H1 (cell line): ENCODE measurements around the gene PDE3A. TPM values are rescaled to one million over a fixed set of nuclear protein-coding genes. Genes with fewer than 3 reads are reported as not detected.

Source experiments
- CTCF ChIA-PET: fragments of 300-600 bp; sonication (Branson Sonifier 250); formaldehyde crosslinking; loops from one replicate; lab custom pipeline; 2021; ENCODE audit not compliant: partially characterized antibody; lab: Charles Lee
- POLR2A ChIA-PET: fragments of 300-600 bp; sonication (Branson Sonifier 250); formaldehyde crosslinking; loops from one replicate; lab custom pipeline; 2021; ENCODE audit warnings: inconsistent platforms; ENCODE audit not compliant: partially characterized antibody; lab: Charles Lee
- DNase-seq, 2 experiments: peaks; one replicate each; pipeline versions ENCODE4 v3.0.0 to v3.0.0-alpha.2; 2010 to 2022; ENCODE audit warnings: low spot score in 2 of 2, low read depth in 1 of 2, mixed read lengths in 1 of 2
- FAIRE-seq: peaks from 2 replicates; lab custom pipeline; 2011; peaks lifted over from hg19 to GRCh38; lab: Jason Lieb, UNC
- H2AFZ ChIP-seq: 2 replicates; pipeline ENCODE4 v1.8.1; 2012; ENCODE audit warnings: low read length, inconsistent platforms
- H2AK5ac ChIP-seq: 2 replicates; pipeline ENCODE4 v1.6.1; 2013; ENCODE audit warnings: low read depth, low read length
- H2BK120ac ChIP-seq: replicated peaks from 2 replicates; pipeline ENCODE3; 2013; ENCODE audit warnings: low read depth, low read length, inconsistent platforms
- H2BK12ac ChIP-seq: 2 replicates; pipeline ENCODE4 v1.6.1; 2013; ENCODE audit warnings: low read depth, low read length
- H2BK15ac ChIP-seq: 2 replicates; pipeline ENCODE4 v1.6.1; 2013; ENCODE audit warnings: low read length
- H2BK20ac ChIP-seq: 2 replicates; pipeline ENCODE4 v1.6.1; 2013; ENCODE audit warnings: low read length
- H2BK5ac ChIP-seq: 2 replicates; pipeline ENCODE4 v1.6.1; 2013; ENCODE audit warnings: low read depth, low read length
- H3K14ac ChIP-seq: 2 replicates; pipeline ENCODE4 v1.6.1; 2013; ENCODE audit warnings: inconsistent platforms; ENCODE audit not compliant: insufficient read length
- H3K18ac ChIP-seq: 2 replicates; pipeline ENCODE4 v1.6.1; 2013; ENCODE audit warnings: low read length; ENCODE audit errors: extremely low read depth
- H3K23ac ChIP-seq: 2 replicates; pipeline ENCODE4 v1.6.1; 2013; ENCODE audit warnings: inconsistent platforms; ENCODE audit not compliant: insufficient read length
- H3K23me2 ChIP-seq: 2 replicates; pipeline ENCODE4 v1.6.1; 2013; ENCODE audit warnings: low read depth, low read length
- H3K27ac ChIP-seq: 2 replicates; pipeline ENCODE4 v1.6.1; 2011; ENCODE audit warnings: low read depth, low read length, inconsistent platforms
- H3K27me3 ChIP-seq, 4 experiments: replicated peaks in 1 of 4; 1 replicate in 1 of 4; 2 replicates in 3 of 4; pipeline versions ENCODE4 v1.6.1 to v1.8.1; 2011 to 2013; ENCODE audit warnings: low read length in 3 of 4, mild to moderate bottlenecking in 3 of 4, inconsistent platforms in 2 of 4, mixed read lengths in 2 of 4, moderate library complexity in 1 of 4; ENCODE audit not compliant: control insufficient read depth in 3 of 4, insufficient read depth in 3 of 4; ENCODE audit errors: extremely low read depth in 1 of 4
- H3K36me3 ChIP-seq, 4 experiments: 2 replicates each; pipeline versions ENCODE4 v1.6.1 to v1.8.1; 2011 to 2013; ENCODE audit warnings: mild to moderate bottlenecking in 4 of 4, low read length in 3 of 4, moderate library complexity in 2 of 4, control low read depth in 1 of 4, inconsistent platforms in 1 of 4; ENCODE audit not compliant: insufficient read depth in 4 of 4, control insufficient read depth in 2 of 4
- H3K4ac ChIP-seq: replicated peaks from 2 replicates; pipeline ENCODE3; 2013; ENCODE audit warnings: low read length, low read depth, mixed read lengths, inconsistent platforms; ENCODE audit not compliant: insufficient read length
- H3K4me1 ChIP-seq, 4 experiments: replicated peaks in 1 of 4; 1 replicate in 1 of 4; 2 replicates in 3 of 4; pipeline versions ENCODE4 v1.6.1 to v1.8.1; 2011 to 2013; ENCODE audit warnings: low read length in 3 of 4, inconsistent platforms in 2 of 4, mixed read lengths in 1 of 4; ENCODE audit not compliant: insufficient read depth in 4 of 4, control insufficient read depth in 3 of 4
- H3K4me2 ChIP-seq, 2 experiments: 2 replicates each; pipeline versions ENCODE4 v1.6.1 to v1.8.1; 2011 to 2013; ENCODE audit warnings: low read depth in 2 of 2, low read length in 2 of 2, control low read depth in 1 of 2, inconsistent platforms in 1 of 2, mild to moderate bottlenecking in 1 of 2; ENCODE audit not compliant: insufficient read depth in 1 of 2
- H3K4me3 ChIP-seq, 4 experiments: fragments of 200-600, 300-600 bp in 1 of 4; sonication (generic), shearing (Covaris generic), sonication (Bioruptor Twin) in 1 of 4; 2 replicates each; pipeline versions ENCODE4 v1.5.1 to v1.8.1; 2011 to 2016; ENCODE audit warnings: low read length in 4 of 4, low read depth in 3 of 4, control low read depth in 2 of 4, inconsistent platforms in 2 of 4, mild to moderate bottlenecking in 2 of 4, mixed read lengths in 1 of 4, moderate library complexity in 1 of 4; ENCODE audit not compliant: insufficient read depth in 2 of 4; ENCODE audit errors: extremely low read depth in 1 of 4
- H3K56ac ChIP-seq: replicated peaks from 2 replicates; pipeline ENCODE3; 2013; ENCODE audit warnings: low read depth, mild to moderate bottlenecking, mixed read lengths, low read length, inconsistent platforms; ENCODE audit not compliant: insufficient read length
- H3K79me1 ChIP-seq: 2 replicates; pipeline ENCODE4 v1.6.1; 2013; ENCODE audit warnings: low read depth, low read length, control low read depth
- H3K79me2 ChIP-seq, 2 experiments: 2 replicates each; pipeline versions ENCODE4 v1.6.1 to v1.8.1; 2012 to 2013; ENCODE audit warnings: low read length in 2 of 2, mild to moderate bottlenecking in 2 of 2, inconsistent platforms in 1 of 2; ENCODE audit not compliant: insufficient read depth in 2 of 2, control insufficient read depth in 1 of 2
- H3K9ac ChIP-seq, 4 experiments: replicated peaks in 1 of 4; 1 replicate in 1 of 4; 2 replicates in 3 of 4; pipeline versions ENCODE4 v1.6.1 to v1.8.1; 2011 to 2013; ENCODE audit warnings: low read depth in 3 of 4, low read length in 3 of 4, control low read depth in 2 of 4, mild to moderate bottlenecking in 2 of 4, moderate library complexity in 2 of 4, inconsistent platforms in 1 of 4; ENCODE audit errors: extremely low read depth in 1 of 4
- H3K9me3 ChIP-seq, 2 experiments: 2 replicates each; pipeline versions ENCODE4 v1.6.1 to v1.8.1; 2012 to 2013; ENCODE audit warnings: mild to moderate bottlenecking in 2 of 2, moderate library complexity in 2 of 2, control low read depth in 1 of 2, inconsistent platforms in 1 of 2, low read depth in 1 of 2, low read length in 1 of 2, mixed read lengths in 1 of 2; ENCODE audit not compliant: insufficient read depth in 2 of 2
- H4K20me1 ChIP-seq, 2 experiments: replicated peaks in 1 of 2; 2 replicates each; pipeline versions ENCODE3 to v1.8.1; 2011 to 2013; ENCODE audit warnings: inconsistent platforms in 2 of 2, low read length in 2 of 2, mild to moderate bottlenecking in 1 of 2; ENCODE audit not compliant: insufficient read depth in 2 of 2, control insufficient read depth in 1 of 2
- H4K5ac ChIP-seq: 2 replicates; pipeline ENCODE4 v1.6.1; 2013; ENCODE audit warnings: low read length, low read depth, mixed read lengths, inconsistent platforms; ENCODE audit not compliant: insufficient read length
- H4K8ac ChIP-seq: 2 replicates; pipeline ENCODE4 v1.8.0; 2013; ENCODE audit warnings: mild to moderate bottlenecking, moderate library complexity, low read length, inconsistent platforms; ENCODE audit not compliant: insufficient read depth; ENCODE audit errors: extremely low read depth
- H4K91ac ChIP-seq: replicated peaks from 2 replicates; pipeline ENCODE3; 2013; ENCODE audit warnings: low read length, mixed read lengths, inconsistent platforms; ENCODE audit not compliant: insufficient read length
- CHD1 ChIP-seq: IDR thresholded peaks from 2 replicates; pipeline ENCODE4 v1.6.1; 2012; ENCODE audit warnings: low read depth, low read length, improper control_type of control experiment
- HDAC2 ChIP-seq, 2 experiments: fragments of 300-600 bp in 1 of 2; sonication (generic) in 1 of 2; IDR thresholded peaks; 2 replicates each; pipeline ENCODE4 v1.6.1; 2011 to 2012; ENCODE audit warnings: low read depth in 2 of 2, low read length in 2 of 2, mild to moderate bottlenecking in 2 of 2, moderate library complexity in 2 of 2, borderline replicate concordance in 1 of 2, inconsistent platforms in 1 of 2
- WGBS, 2 experiments: shearing (Covaris generic) in 1 of 2; methylation state at CpG; one replicate each; pipeline versions ENCODE4 v1.1.6 to v1.1.7; 2013 to 2015; ENCODE audit warnings: low lambda C conversion rate in 2 of 2, mixed read lengths in 2 of 2, inconsistent platforms in 1 of 2, low coverage in 1 of 2, missing lambda C conversion rate in 1 of 2; ENCODE audit not compliant: insufficient replicate concordance in 2 of 2, insufficient coverage in 1 of 2, insufficient read length in 1 of 2; ENCODE audit errors: extremely low coverage in 1 of 2, missing lambda C conversion rate in 1 of 2; 5-methylcytosine and 5-hydroxymethylcytosine counted together
- polyA plus RNA-seq, 7 experiments: library from polyadenylated mRNA; depleted of rRNA in 3 of 7; stranded (reverse) in 5 of 7; unstranded in 2 of 7; fragments of >200 nt in 5 of 7; fragments of 200-250 nt in 2 of 7; gene quantifications; 1 replicate in 5 of 7; 2 replicates in 1 of 7; 4 replicates in 1 of 7; pipeline versions ENCODE4 v1.2.1 to v1.2.3, GENCODE V29; 2011 to 2013; ENCODE audit warnings: missing spikeins in 2 of 7, mixed read lengths in 2 of 7
- total RNA-seq: library from RNA; stranded (reverse); fragmentation: NEBNext Ultra II Directional; extraction: Animal tissue kit (Norgen Biotek cat#: 25700); gene quantifications from 2 replicates; pipeline ENCODE4 v1.2.1, GENCODE V29; 2021

PDE3A gene
- total and polyA plus RNA-seq, 2 of the 8 experiments (the other 6 are each of a cell fraction or from before 2014, with no cell fraction given): 1.4 to 3.4 TPM

- H3K79me1 ChIP-seq: no peaks in the 10 kb centered on the region
- no peak overlapping the region for H3K4me2 ChIP-seq
- DNase-seq: no peak
- H2BK120ac ChIP-seq: no peak overlapping the region
- peaks cover 0 to 8% (median 2%) of the 10 kb centered on the region in 4 experiments; a peak in 5 of 7 replicates for H3K4me1 ChIP-seq
- no peaks in the 10 kb centered on the region for H4K20me1 ChIP-seq
- H3K27me3 ChIP-seq: no peaks in the 10 kb centered on the region
- no peak overlapping the region for H3K14ac ChIP-seq
- H3K9me3 ChIP-seq: no peaks in the 10 kb centered on the region
- H4K8ac ChIP-seq: no peak overlapping the region
- H2AK5ac ChIP-seq: no peak overlapping the region
- H3K23ac ChIP-seq: no peak overlapping the region
- no peaks in the 10 kb centered on the region for H3K23me2 ChIP-seq
- no peak overlapping the region for H2BK15ac ChIP-seq
- H3K36me3 ChIP-seq: no peaks in the 10 kb centered on the region
- no peak overlapping the region for H4K5ac ChIP-seq
- H3K18ac ChIP-seq: no peak overlapping the region
- no peak overlapping the region for H4K91ac ChIP-seq
- H3K4ac ChIP-seq: no peak overlapping the region
- no peak overlapping the region for H3K56ac ChIP-seq
- no peaks in the 10 kb centered on the region for H3K79me2 ChIP-seq
- H3K27ac ChIP-seq: no peak overlapping the region
- ChIA-PET POLR2A (no interaction called here), CTCF (interaction anchor here (0.6 to 1.0 kb wide), 2 partner anchors 12 to 930 kb away, joined by 3 to 4 read pairs; no protein-coding TSS in a partner anchor)
- no peak overlapping the region for H2BK5ac ChIP-seq
- no peak for FAIRE-seq
- H2BK12ac ChIP-seq: no peak overlapping the region
- WGBS, 2 experiments: 92% methylated on average over 4 of the region's 4 CpGs; no CpG with 5 or more reads in 1 of the 2 experiments
- H3K4me3 ChIP-seq: no peak overlapping the region
- no peak overlapping the region; a peak in 1 of 7 replicates for H3K9ac ChIP-seq
- no peak overlapping the region for H2AFZ ChIP-seq
- H2BK20ac ChIP-seq: no peak overlapping the region
- no peak for TF ChIP-seq HDAC2 (IDR thresholded peaks at IDR 0.05; ENCODE audit: borderline replicate concordance in 1 of 2, low read depth in 2 of 2, low read length in 2 of 2)
- no peak for TF ChIP-seq CHD1
These were observed 84.2 kb downstream of the PDE3A start for GRCh38 chr12:20452496-20453010.
